A549 (cell line): ENCODE results near the gene FCN1. TPM values are rescaled to one million over a fixed set of nuclear protein-coding genes. Genes with fewer than 3 reads are reported as not detected.

ENCODE experiments used
- ATAC-seq, 2 experiments: fragments of 200-7000 bp in 1 of 2; fragments of >200 bp in 1 of 2; cut with Nextera tagmentation in 1 of 2; cut with Tn5 transposase in 1 of 2; 3 replicates each; pipeline versions ENCODE4 v1.8.0 to v1.9.1; 2018 to 2020; ENCODE audit warnings: mild to moderate bottlenecking in 1 of 2, moderate library complexity in 1 of 2
- CTCF ChIA-PET: fragments of 300-600 bp; sonication (Branson Sonifier 250); formaldehyde crosslinking; extraction: SDS; loops from one replicate; lab custom pipeline; 2021; ENCODE audit warnings: antibody characterized with exemption, inconsistent platforms; lab: Yijun Ruan, JAX
- POLR2A ChIA-PET: fragments of 350-600 bp; formaldehyde crosslinking; extraction: SDS; loops from one replicate; lab custom pipeline; 2021; ENCODE audit warnings: antibody characterized with exemption, inconsistent platforms; lab: Yijun Ruan, JAX
- DNase-seq, 2 experiments: peaks; one replicate each; pipeline versions ENCODE4 v3.0.0 to v3.0.0-alpha.2; 2011 to 2016; ENCODE audit warnings: low read depth in 1 of 2, low spot score in 1 of 2
- FAIRE-seq: peaks from 2 replicates; lab custom pipeline; 2011; peaks lifted over from hg19 to GRCh38; lab: Jason Lieb, UNC
- H3K27ac ChIP-seq, 2 experiments: fragments of >200 bp; sonication (Bioruptor Twin); formaldehyde crosslinking; 3 replicates each; pipeline ENCODE4 v1.5.1; 2016 to 2017
- H3K4me1 ChIP-seq: fragments of >200 bp; sonication (Bioruptor Twin); formaldehyde crosslinking; 3 replicates; pipeline ENCODE4 v1.6.1; 2016
- H3K4me2 ChIP-seq: fragments of >200 bp; sonication (Bioruptor Twin); formaldehyde crosslinking; 3 replicates; pipeline ENCODE4 v1.6.1; 2016
- H3K4me3 ChIP-seq: fragments of >200 bp; sonication (Bioruptor Twin); formaldehyde crosslinking; 3 replicates; pipeline ENCODE4 v1.5.1; 2016
- H3K9me3 ChIP-seq: fragments of >200 bp; sonication (Bioruptor Twin); formaldehyde crosslinking; 3 replicates; pipeline ENCODE4 v1.6.1; 2016
- CHD4 ChIP-seq: fragments of 200-600 bp; sonication (generic); IDR thresholded peaks from 2 replicates; pipeline ENCODE4 v1.6.1; 2016; ENCODE audit warnings: antibody characterized with exemption, mild to moderate bottlenecking, borderline replicate concordance
- ESRRA ChIP-seq: fragments of 150-350 bp; IDR thresholded peaks from 2 replicates; pipeline ENCODE4 v1.6.1; 2014; ENCODE audit warnings: mild to moderate bottlenecking, low read length, borderline replicate concordance
- FOSL2 ChIP-seq, 2 experiments: fragments of 450-650 bp in 1 of 2; fragments of >200 bp in 1 of 2; sonication (Bioruptor Twin) in 1 of 2; formaldehyde crosslinking; IDR thresholded peaks; 2 replicates each; pipeline versions ENCODE4 v1.5.0 to v1.6.1; 2016 to 2020; ENCODE audit warnings: mild to moderate bottlenecking in 1 of 2, moderate library complexity in 1 of 2
- GATA3 ChIP-seq: IDR thresholded peaks from 2 replicates; pipeline ENCODE4 v1.6.1; 2012; ENCODE audit warnings: borderline replicate concordance
- HEYL ChIP-seq: fragments of 250-450 bp; sonication (Bioruptor Pico); IDR thresholded peaks from 2 replicates; pipeline ENCODE4 v1.8.0; 2021; ENCODE audit warnings: mild to moderate bottlenecking, moderate library complexity
- HOXB5 ChIP-seq: fragments of 250-450 bp; sonication (Bioruptor Pico); IDR thresholded peaks from 2 replicates; pipeline ENCODE4 v1.5.0; 2020; ENCODE audit warnings: mild to moderate bottlenecking, moderate library complexity
- JUNB ChIP-seq: fragments of >200 bp; sonication (Bioruptor Twin); formaldehyde crosslinking; IDR thresholded peaks from 2 replicates; pipeline ENCODE4 v1.6.1; 2016
- MYC ChIP-seq: IDR thresholded peaks from 2 replicates; pipeline ENCODE4 v1.6.1; 2012; ENCODE audit warnings: mild to moderate bottlenecking, inconsistent platforms, low read length, improper control_type of control experiment, borderline replicate concordance
- PHF8 ChIP-seq: fragments of 200-600 bp; sonication (generic); IDR thresholded peaks from 2 replicates; pipeline ENCODE4 v1.6.1; 2016; ENCODE audit warnings: low read depth, mild to moderate bottlenecking, antibody characterized with exemption, moderate library complexity, borderline replicate concordance
- POLR2AphosphoS2 ChIP-seq: conservative IDR thresholded peaks from 2 replicates; pipeline ENCODE4 v1.6.1; 2012; ENCODE audit warnings: low read length, improper control_type of control experiment, inconsistent platforms
- RARB ChIP-seq: fragments of 250-450 bp; sonication (Bioruptor Pico); IDR thresholded peaks from 2 replicates; pipeline ENCODE4 v1.8.0; 2021; ENCODE audit warnings: mild to moderate bottlenecking, moderate library complexity
- RFX5 ChIP-seq: fragments of 450-650 bp; IDR thresholded peaks from 2 replicates; pipeline ENCODE4 v1.7.1; 2014; ENCODE audit warnings: antibody characterized with exemption, mild to moderate bottlenecking, moderate library complexity
- SREBF2 ChIP-seq: fragments of 450-650 bp; IDR thresholded peaks from 2 replicates; pipeline ENCODE4 v1.6.1; 2014; ENCODE audit warnings: mild to moderate bottlenecking, moderate library complexity
- TFCP2L1 ChIP-seq: fragments of 250-450 bp; sonication (Bioruptor Pico); IDR thresholded peaks from 2 replicates; pipeline ENCODE4 v1.5.0; 2021; ENCODE audit warnings: mild to moderate bottlenecking
- TP53 ChIP-seq: fragments of 250-450 bp; sonication (Bioruptor Pico); IDR thresholded peaks from 2 replicates; pipeline ENCODE4 v1.5.0; 2021; ENCODE audit warnings: mild to moderate bottlenecking, moderate library complexity
- ZNF302 ChIP-seq: fragments of 250-450 bp; sonication (Bioruptor Pico); IDR thresholded peaks from 2 replicates; pipeline ENCODE4 v1.9.0; 2021; ENCODE audit warnings: inconsistent platforms, mild to moderate bottlenecking, moderate library complexity
- ZSCAN20 ChIP-seq: fragments of 250-450 bp; sonication (Bioruptor Pico); IDR thresholded peaks from 2 replicates; pipeline ENCODE4 v1.8.0; 2022; ENCODE audit warnings: mild to moderate bottlenecking, moderate library complexity
- WGBS: methylation state at CpG from one replicate; pipeline ENCODE4 v1.1.6; 2017; ENCODE audit errors: missing lambda C conversion rate; 5-methylcytosine and 5-hydroxymethylcytosine counted together
- polyA plus RNA-seq, 4 experiments: library from polyadenylated mRNA; depleted of rRNA in 3 of 4; stranded (reverse); fragments of >200 nt; fragmentation: RNase III in 1 of 4; extraction: RNeasy Plus Mini Kit Qiagen cat#74134 plus additional on column Dnase treatment in 1 of 4; gene quantifications; 2 replicates in 3 of 4; 3 replicates in 1 of 4; pipeline ENCODE4 v1.2.3, GENCODE V29; 2011 to 2017
- TF ChIP-seq, protein P1 (sequence below): fragments of 250-450 bp; sonication (Bioruptor Pico); IDR thresholded peaks from 2 replicates; pipeline ENCODE4 v1.5.0; 2021; ENCODE audit warnings: mild to moderate bottlenecking, moderate library complexity, borderline replicate concordance
- TF ChIP-seq, protein P2 (sequence below): fragments of 150-350 bp; IDR thresholded peaks from 2 replicates; pipeline ENCODE4 v1.6.1; 2014; ENCODE audit warnings: low read depth, mild to moderate bottlenecking, low read length

FCN1 gene
- polyA plus RNA-seq, 2 of the 4 experiments (the other 2 are of a cell fraction): not detected

DNA sequence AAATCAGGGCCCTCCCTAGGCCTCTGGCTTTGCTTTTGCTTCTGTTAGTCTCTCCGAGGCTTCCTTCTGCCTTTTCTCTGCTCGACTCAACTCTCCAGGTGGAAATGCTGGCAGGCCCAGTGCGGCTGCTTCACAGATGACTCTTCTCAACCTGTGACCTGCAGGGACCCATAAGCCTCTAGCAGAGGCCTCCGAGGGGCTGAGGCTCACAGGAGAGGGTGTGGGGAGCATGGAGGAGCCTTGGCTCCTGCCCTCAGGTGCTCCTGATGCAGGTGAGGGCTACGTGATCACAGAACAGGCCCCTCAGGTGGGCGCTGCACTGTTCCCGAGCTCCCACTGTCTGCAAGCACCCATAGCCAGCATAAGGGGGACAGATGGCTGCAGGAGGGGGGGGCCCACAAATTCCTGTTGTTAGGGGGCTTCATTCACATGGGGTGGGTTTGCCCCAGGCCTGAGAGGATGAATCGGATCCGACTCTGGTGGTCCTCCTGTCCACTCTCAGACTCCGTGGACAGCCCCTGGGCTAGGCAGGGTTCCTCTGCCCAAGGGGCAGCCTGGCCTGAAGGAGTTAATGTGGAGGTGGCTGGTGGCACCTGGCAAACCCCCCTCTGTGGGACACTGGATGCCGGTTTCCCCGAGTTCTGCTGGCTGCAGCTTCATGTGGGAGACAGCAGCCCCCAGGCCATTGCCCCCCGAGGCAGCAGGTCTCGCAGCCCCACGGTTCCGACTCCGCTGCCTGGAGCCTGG, 48.0 kb downstream of the FCN1 start (continued):
- TF ChIP-seq, protein P1, sequence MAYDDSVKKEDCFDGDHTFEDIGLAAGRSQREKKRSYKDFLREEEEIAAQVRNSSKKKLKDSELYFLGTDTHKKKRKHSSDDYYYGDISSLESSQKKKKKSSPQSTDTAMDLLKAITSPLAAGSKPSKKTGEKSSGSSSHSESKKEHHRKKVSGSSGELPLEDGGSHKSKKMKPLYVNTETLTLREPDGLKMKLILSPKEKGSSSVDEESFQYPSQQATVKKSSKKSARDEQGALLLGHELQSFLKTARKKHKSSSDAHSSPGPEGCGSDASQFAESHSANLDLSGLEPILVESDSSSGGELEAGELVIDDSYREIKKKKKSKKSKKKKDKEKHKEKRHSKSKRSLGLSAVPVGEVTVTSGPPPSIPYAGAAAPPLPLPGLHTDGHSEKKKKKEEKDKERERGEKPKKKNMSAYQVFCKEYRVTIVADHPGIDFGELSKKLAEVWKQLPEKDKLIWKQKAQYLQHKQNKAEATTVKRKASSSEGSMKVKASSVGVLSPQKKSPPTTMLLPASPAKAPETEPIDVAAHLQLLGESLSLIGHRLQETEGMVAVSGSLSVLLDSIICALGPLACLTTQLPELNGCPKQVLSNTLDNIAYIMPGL (CRISPR knock-in tag): no peak
- TF ChIP-seq GATA3 (no peak), JUNB (no peak), CHD4 (no peak), RARB (CRISPR knock-in tag) (no peak), MYC (no peak), PHF8 (no peak), FOSL2 (IDR thresholded peaks at IDR 0.05) (no peak), FOSL2 (CRISPR knock-in tag; IDR thresholded peaks at IDR 0.05) (no peak), ZNF302 (CRISPR knock-in tag) (no peak)

DNA sequence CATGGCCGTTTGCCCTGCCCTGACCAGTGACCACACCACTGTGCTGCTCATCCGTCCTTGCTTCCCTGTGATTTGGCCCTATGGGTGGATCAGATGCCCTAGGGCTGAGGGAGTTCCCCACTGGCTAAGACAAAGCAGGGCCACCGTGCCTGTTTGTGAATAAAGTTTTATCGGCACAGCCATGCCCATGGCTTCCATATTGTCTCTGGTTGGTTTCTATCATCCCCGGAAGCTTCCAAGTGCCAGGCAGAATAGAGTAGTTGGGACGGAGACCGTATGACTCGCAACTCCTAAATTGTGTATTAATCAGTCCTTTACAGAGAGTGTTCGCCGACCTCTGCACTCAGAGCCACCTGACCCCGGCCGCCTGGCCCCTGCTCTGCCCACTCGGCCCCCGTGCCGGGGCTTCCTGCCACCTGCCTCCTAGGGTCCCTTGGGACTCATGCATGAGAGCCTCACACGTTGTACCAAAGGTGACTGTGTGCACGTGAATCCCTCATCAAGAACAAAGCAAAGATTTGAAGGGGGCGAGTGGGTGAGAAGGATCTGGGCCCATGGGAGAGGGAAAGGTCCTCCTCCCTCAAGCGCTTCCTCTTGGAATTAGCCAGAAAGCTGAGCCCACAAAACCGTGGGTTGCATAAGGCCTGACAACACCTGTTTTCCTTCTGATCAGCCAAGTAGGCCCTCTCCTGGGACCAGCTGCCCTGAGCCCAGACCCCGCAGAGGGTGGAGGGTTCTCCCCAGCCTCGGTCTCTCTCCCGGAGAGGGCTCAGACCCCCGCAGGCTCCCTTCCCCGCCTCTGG, 48.8 kb downstream of the FCN1 start:
- Histone ChIP-seq H3K4me2 (no peak overlapping the region), H3K9me3 (no peaks in the 10 kb centered on the region), H3K4me1 (no peaks in the 10 kb centered on the region), H3K27ac (no peak overlapping the region), H3K4me3 (no peak overlapping the region)
- POLR2A ChIA-PET: no interaction called here
- CTCF ChIA-PET: interaction anchor here (0.8 kb wide), 1 partner anchor 171 kb away, joined by 3 read pairs; no protein-coding TSS in a partner anchor
- DNase-seq: no peak
- no peak for FAIRE-seq
- 68% methylated on average over 25 of the region's 25 CpGs for WGBS
- TF ChIP-seq HEYL (no peak), SREBF2 (no peak), FOSL2 (IDR thresholded peaks at IDR 0.05) (no peak), FOSL2 (CRISPR knock-in tag; IDR thresholded peaks at IDR 0.05) (no peak), POLR2AphosphoS2 (no peak), TP53 (CRISPR knock-in tag) (no peak), HOXB5 (CRISPR knock-in tag) (no peak), ESRRA (no peak), ZSCAN20 (CRISPR knock-in tag) (no peak), RFX5 (no peak), TFCP2L1 (no peak)
- TF ChIP-seq, protein P1 (CRISPR knock-in tag): no peak
- TF ChIP-seq, protein P2, sequence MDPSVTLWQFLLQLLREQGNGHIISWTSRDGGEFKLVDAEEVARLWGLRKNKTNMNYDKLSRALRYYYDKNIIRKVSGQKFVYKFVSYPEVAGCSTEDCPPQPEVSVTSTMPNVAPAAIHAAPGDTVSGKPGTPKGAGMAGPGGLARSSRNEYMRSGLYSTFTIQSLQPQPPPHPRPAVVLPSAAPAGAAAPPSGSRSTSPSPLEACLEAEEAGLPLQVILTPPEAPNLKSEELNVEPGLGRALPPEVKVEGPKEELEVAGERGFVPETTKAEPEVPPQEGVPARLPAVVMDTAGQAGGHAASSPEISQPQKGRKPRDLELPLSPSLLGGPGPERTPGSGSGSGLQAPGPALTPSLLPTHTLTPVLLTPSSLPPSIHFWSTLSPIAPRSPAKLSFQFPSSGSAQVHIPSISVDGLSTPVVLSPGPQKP: no peak
- ATAC-seq: no peak; a peak in 1 of 6 replicates
